Adipose tissue (tissue), 3 donors: Measurements from ENCODE around the gene NISCH. TPM values are rescaled to one million over a fixed set of nuclear protein-coding genes. Genes with fewer than 3 reads are reported as not detected.

Experiments used
- H3K27ac ChIP-seq: one replicate; pipeline ENCODE4 v1.5.1; 2013; ENCODE audit warnings: low read depth, low read length
- WGBS, 3 donors: extraction: QIAGEN DNeasy Blood & Tissue Kit; methylation state at CpG; one replicate each; pipeline ENCODE4 v1.1.7; 2013; 5-methylcytosine and 5-hydroxymethylcytosine counted together
- polyA plus RNA-seq, 3 donors: library from polyadenylated mRNA; stranded (reverse); fragments of 200-250 nt; gene quantifications; one replicate each; pipeline ENCODE4 v1.2.3, GENCODE V29; 2013
- donor health status: healthy with polysubstance abuse.
- donor health status: Bipolar disorder and iron deficiency.
- donor health status: healthy.

NISCH gene
- polyA plus RNA-seq, 3 donors, result 27.5 to 46.8 (median 41.2) TPM

- no peak overlapping the region for H3K27ac ChIP-seq
- WGBS, 3 donors, result 91 to 97% (median 91%) methylated on average over 14 of the region's 14 CpGs
These were observed 3.6 kb downstream of the NISCH start for GRCh38 chr3:52458770-52459545.

- WGBS, 3 donors, result 82 to 89% (median 88%) methylated on average over 6 of the region's 6 CpGs
These were observed 6.5 kb downstream of the NISCH start for GRCh38 chr3:52461874-52462273.

GRCh38 chr3:52463416-52463815 lies 8.0 kb downstream of the NISCH start:
- no peak overlapping the region for H3K27ac ChIP-seq
- WGBS, 3 donors, result 74 to 85% (median 84%) methylated on average over 5 of the region's 5 CpGs

More at GRCh38 chr3:52461874-52462273, 6.5 kb downstream of the NISCH start:
- H3K27ac ChIP-seq, result no peak overlapping the region

GRCh38 chr3:52468336-52468735 lies 12.9 kb downstream of the NISCH start:
- no peak overlapping the region for H3K27ac ChIP-seq
- 47 to 77% (median 49%) methylated on average over 9 of the region's 9 CpGs for WGBS, 3 donors

GRCh38 chr3:52469001-52469400 lies 13.6 kb downstream of the NISCH start:
- 75 to 79% (median 79%) methylated on average over 5 of the region's 5 CpGs for WGBS, 3 donors
- no peak overlapping the region for H3K27ac ChIP-seq

- H3K27ac ChIP-seq, result no peak overlapping the region
- WGBS, 3 donors, result 91 to 96% (median 95%) methylated on average over 4 of the region's 4 CpGs
These were observed 15.5 kb downstream of the NISCH start for GRCh38 chr3:52470920-52471319.

GRCh38 chr3:52471371-52472238 lies 16.2 kb downstream of the NISCH start:
- WGBS, 3 donors, result 54 to 62% (median 59%) methylated on average over 26 of the region's 26 CpGs
- no peak overlapping the region for H3K27ac ChIP-seq

GRCh38 chr3:52472239-52473000 lies 17.0 kb downstream of the NISCH start:
- 70 to 73% (median 71%) methylated on average over 14 of the region's 14 CpGs for WGBS, 3 donors
- no peak overlapping the region for H3K27ac ChIP-seq

GRCh38 chr3:52473026-52473425 lies 17.6 kb downstream of the NISCH start:
- 82 to 88% (median 85%) methylated on average over 5 of the region's 5 CpGs for WGBS, 3 donors
- H3K27ac ChIP-seq, result no peak overlapping the region

- 93 to 95% (median 94%) methylated on average over 16 of the region's 16 CpGs for WGBS, 3 donors
- H3K27ac ChIP-seq, result no peak overlapping the region
These were observed 21.8 kb downstream of the NISCH start for GRCh38 chr3:52477076-52477795.

- no peak overlapping the region for H3K27ac ChIP-seq
- 86 to 95% (median 88%) methylated on average over 6 of the region's 6 CpGs for WGBS, 3 donors
These were observed 22.3 kb downstream of the NISCH start for GRCh38 chr3:52477796-52478095.

- WGBS, 3 donors, result 92 to 96% (median 95%) methylated on average over 7 of the region's 7 CpGs
These were observed 23.9 kb downstream of the NISCH start for GRCh38 chr3:52479037-52479876.

GRCh38 chr3:52479877-52480575 lies 24.6 kb downstream of the NISCH start:
- 79 to 89% (median 80%) methylated on average over 16 of the region's 16 CpGs for WGBS, 3 donors
- no peak overlapping the region for H3K27ac ChIP-seq

More at GRCh38 chr3:52479037-52479876, 23.9 kb downstream of the NISCH start:
- no peak overlapping the region for H3K27ac ChIP-seq

- 81 to 88% (median 84%) methylated on average over 27 of the region's 27 CpGs for WGBS, 3 donors
- no peak overlapping the region for H3K27ac ChIP-seq
These were observed 25.6 kb downstream of the NISCH start for GRCh38 chr3:52480768-52481715.

- 86 to 91% (median 90%) methylated on average over 23 of the region's 23 CpGs for WGBS, 3 donors
- no peak overlapping the region for H3K27ac ChIP-seq
These were observed 26.6 kb downstream of the NISCH start for GRCh38 chr3:52481819-52482521.
